Stimulated activated CD4-positive, alpha-beta T cell treated with anti-CD3 and anti-CD28 coated beads, Interleukin-1b, Interleukin-23, amount 100 ng/mL, for 48 hours (primary cell): ENCODE measurements around the gene PPP1R14C.

ENCODE experiments used
- DNase-seq: peaks from one replicate; pipeline ENCODE4 v3.0.0-alpha.2; 2020

The PPP1R14C gene

GRCh38 chr6:150198532-150198931 lies 55.7 kb downstream of the PPP1R14C start:
- no peak for DNase-seq

- no peak for DNase-seq
Measured at GRCh38 chr6:150199241-150199640, 56.4 kb downstream of the PPP1R14C start.

- DNase-seq = no peak
Measured at GRCh38 chr6:150200428-150201100, 57.7 kb downstream of the PPP1R14C start.

- DNase-seq = no peak
Measured at GRCh38 chr6:150201285-150201684, 58.4 kb downstream of the PPP1R14C start.

- DNase-seq = no peak
Measured at GRCh38 chr6:150201772-150202329, 59.0 kb downstream of the PPP1R14C start.

GRCh38 chr6:150202404-150202803 lies 59.6 kb downstream of the PPP1R14C start:
- no peak for DNase-seq

- no peak for DNase-seq
Measured at GRCh38 chr6:150202934-150203333, 60.1 kb downstream of the PPP1R14C start.

- DNase-seq = no peak
Measured at GRCh38 chr6:150203378-150203777, 60.5 kb downstream of the PPP1R14C start.

- DNase-seq = no peak
Measured at GRCh38 chr6:150203871-150204545, 61.2 kb downstream of the PPP1R14C start.

- DNase-seq = no peak
Measured at GRCh38 chr6:150204705-150205472, 62.0 kb downstream of the PPP1R14C start.

- no peak for DNase-seq
Measured at GRCh38 chr6:150207931-150208570, 65.2 kb downstream of the PPP1R14C start.

- DNase-seq = no peak
Measured at GRCh38 chr6:150208611-150209352, 65.9 kb downstream of the PPP1R14C start.

GRCh38 chr6:150209415-150209814 lies 66.6 kb downstream of the PPP1R14C start:
- DNase-seq = no peak

GRCh38 chr6:150211700-150212511 lies 69.1 kb downstream of the PPP1R14C start:
- no peak for DNase-seq

GRCh38 chr6:150212778-150213177 lies 69.9 kb downstream of the PPP1R14C start:
- no peak for DNase-seq

- no peak for DNase-seq
Measured at GRCh38 chr6:150213301-150213700, 70.5 kb downstream of the PPP1R14C start.

GRCh38 chr6:150214310-150214709 lies 71.5 kb downstream of the PPP1R14C start:
- no peak for DNase-seq

- no peak for DNase-seq
Measured at GRCh38 chr6:150220634-150221551, 78.0 kb downstream of the PPP1R14C start.

GRCh38 chr6:150224820-150225219 lies 82.0 kb downstream of the PPP1R14C start:
- no peak for DNase-seq

- no peak for DNase-seq
Measured at GRCh38 chr6:150227281-150227680, 84.4 kb downstream of the PPP1R14C start.
